Activated naive CD8-positive, alpha-beta T cell (primary cell): ENCODE measurements around the gene SYTL5.
"Not testable (repeated sequence)": the region's sequence is repeated elsewhere in the genome, so short reads cannot be mapped to it uniquely, and the experiment has no call there.

Experiments used
- H3K27ac Mint-ChIP-seq: one replicate; pipeline ENCODE4 v1.8.0; 2021; ENCODE audit warnings: mixed read lengths
- H3K27me3 Mint-ChIP-seq: one replicate; pipeline ENCODE4 v1.8.0; 2021; ENCODE audit warnings: mixed read lengths
- H3K36me3 Mint-ChIP-seq: one replicate; pipeline ENCODE4 v1.8.0; 2021; ENCODE audit warnings: mixed read lengths
- H3K4me1 Mint-ChIP-seq: one replicate; pipeline ENCODE4 v1.8.0; 2021; ENCODE audit warnings: low read depth, mixed read lengths
- H3K4me3 Mint-ChIP-seq: one replicate; pipeline ENCODE4 v1.8.0; 2021; ENCODE audit warnings: mild to moderate bottlenecking, mixed read lengths
- H3K9me3 Mint-ChIP-seq: one replicate; pipeline ENCODE4 v1.8.0; 2021; ENCODE audit warnings: low read depth, mixed read lengths

The SYTL5 gene

GRCh38 chrX:38006291-38006690, at the start of gene SYTL5:
TSS of gene SYTL5 (plus strand) at chrX:38006553. CDS start at chrX:38033890, 27,337 bp downstream.
- no peak within 1 kb of the TSS for H3K27ac Mint-ChIP-seq
- H3K9me3 Mint-ChIP-seq: peaks cover 10% of the 10 kb centered on the region
- H3K27me3 Mint-ChIP-seq: no peaks in the 10 kb centered on the region
- H3K4me1 Mint-ChIP-seq: no peaks in the 10 kb centered on the region
- H3K4me3 Mint-ChIP-seq: no peak within 1 kb of the TSS
- peaks cover 2% of the 10 kb centered on the region for H3K36me3 Mint-ChIP-seq

GRCh38 chrX:37958525-37959211, 47.7 kb upstream of the SYTL5 start:
- Mint-ChIP-seq H3K27ac (no peak overlapping the region), H3K27me3 (peaks cover 2% of the 10 kb centered on the region), H3K9me3 (no peaks in the 10 kb centered on the region), H3K4me1 (no peaks in the 10 kb centered on the region), H3K4me3 (no peak overlapping the region), H3K36me3 (no peaks in the 10 kb centered on the region)

DNA sequence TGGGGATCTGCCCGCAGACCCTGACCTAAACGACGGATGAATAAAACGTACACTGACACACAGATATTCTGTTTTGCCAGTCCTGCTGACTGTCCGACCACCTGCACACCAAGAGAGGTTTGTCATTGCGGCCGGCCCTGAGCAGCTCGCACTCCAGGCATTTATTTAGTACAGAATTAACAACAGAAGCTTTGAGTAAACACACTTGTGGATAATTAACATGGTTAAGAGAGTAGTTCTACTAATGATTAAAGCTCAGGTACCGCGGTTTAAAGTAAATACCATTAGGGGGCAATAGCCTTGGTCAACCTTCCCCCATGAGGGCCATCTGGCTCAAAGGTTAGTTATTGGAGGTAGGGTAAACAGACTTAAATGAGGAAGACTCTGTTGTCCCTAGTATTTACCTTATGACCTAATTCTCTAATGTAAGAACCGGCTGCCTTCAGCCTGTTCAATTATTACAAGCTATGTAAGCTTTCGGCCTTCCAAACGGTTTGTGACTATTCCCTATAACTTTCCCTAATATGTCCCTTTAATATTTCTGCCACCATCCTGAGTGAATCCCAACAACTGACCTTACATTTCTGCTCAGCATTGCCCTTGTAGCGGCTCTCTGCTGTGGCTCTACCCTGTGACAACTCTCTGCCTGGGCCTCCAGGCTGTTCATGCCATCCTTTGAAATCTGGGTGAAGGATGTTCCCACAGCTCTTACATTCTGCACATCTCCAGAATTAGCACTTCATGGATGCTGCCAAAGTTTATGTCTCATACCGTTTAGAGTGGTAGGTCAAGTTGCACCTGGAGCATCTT, 46.9 kb upstream of the SYTL5 start:
- Mint-ChIP-seq H3K27me3 (peaks cover 2% of the 10 kb centered on the region), H3K4me1 (no peaks in the 10 kb centered on the region), H3K9me3 (no peaks in the 10 kb centered on the region), H3K27ac (no peak overlapping the region), H3K36me3 (no peaks in the 10 kb centered on the region), H3K4me3 (no peak overlapping the region)

GRCh38 chrX:37961118-37961517, 45.2 kb upstream of the SYTL5 start:
- H3K27ac Mint-ChIP-seq: no peak overlapping the region
- peaks cover 2% of the 10 kb centered on the region for H3K27me3 Mint-ChIP-seq
- no peaks in the 10 kb centered on the region for H3K9me3 Mint-ChIP-seq
- H3K36me3 Mint-ChIP-seq: no peaks in the 10 kb centered on the region
- H3K4me1 Mint-ChIP-seq: no peaks in the 10 kb centered on the region
- H3K4me3 Mint-ChIP-seq: no peak overlapping the region

- Mint-ChIP-seq H3K9me3 (peaks cover 5% of the 10 kb centered on the region), H3K36me3 (no peaks in the 10 kb centered on the region), H3K4me1 (no peaks in the 10 kb centered on the region), H3K27me3 (peaks cover 7% of the 10 kb centered on the region), H3K4me3 (no peak overlapping the region), H3K27ac (no peak overlapping the region)
Measured at GRCh38 chrX:37967714-37968113, 38.6 kb upstream of the SYTL5 start.

GRCh38 chrX:37975421-37975820, 30.9 kb upstream of the SYTL5 start:
- no peaks in the 10 kb centered on the region for H3K36me3 Mint-ChIP-seq
- no peaks in the 10 kb centered on the region for H3K9me3 Mint-ChIP-seq
- H3K4me1 Mint-ChIP-seq: peaks cover 10% of the 10 kb centered on the region
- no peak overlapping the region for H3K27ac Mint-ChIP-seq
- peaks cover 4% of the 10 kb centered on the region for H3K27me3 Mint-ChIP-seq
- no peak overlapping the region for H3K4me3 Mint-ChIP-seq

DNA sequence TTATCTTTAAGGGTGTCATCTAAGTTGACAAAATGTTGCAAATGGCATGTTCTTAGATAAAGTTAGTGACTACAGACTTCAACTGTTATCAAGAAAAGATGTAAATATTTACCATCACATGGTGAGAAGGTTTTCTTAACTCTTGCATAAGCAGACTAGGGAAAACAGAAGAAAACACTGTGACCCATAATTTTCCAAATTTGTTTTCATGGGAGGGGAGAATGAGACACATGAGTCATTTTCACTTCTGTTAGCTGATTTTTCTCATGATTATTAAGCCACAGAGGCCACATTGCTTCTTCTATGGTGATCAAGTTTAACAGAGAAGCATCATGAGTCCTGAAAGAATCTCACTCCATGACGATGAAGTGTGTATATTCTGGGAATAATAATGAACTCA, 30.2 kb upstream of the SYTL5 start:
- H3K4me1 Mint-ChIP-seq: peaks cover 10% of the 10 kb centered on the region
- no peaks in the 10 kb centered on the region for H3K36me3 Mint-ChIP-seq
- H3K4me3 Mint-ChIP-seq: no peak overlapping the region
- no peak overlapping the region for H3K27ac Mint-ChIP-seq
- no peaks in the 10 kb centered on the region for H3K9me3 Mint-ChIP-seq
- peaks cover 3% of the 10 kb centered on the region for H3K27me3 Mint-ChIP-seq

DNA sequence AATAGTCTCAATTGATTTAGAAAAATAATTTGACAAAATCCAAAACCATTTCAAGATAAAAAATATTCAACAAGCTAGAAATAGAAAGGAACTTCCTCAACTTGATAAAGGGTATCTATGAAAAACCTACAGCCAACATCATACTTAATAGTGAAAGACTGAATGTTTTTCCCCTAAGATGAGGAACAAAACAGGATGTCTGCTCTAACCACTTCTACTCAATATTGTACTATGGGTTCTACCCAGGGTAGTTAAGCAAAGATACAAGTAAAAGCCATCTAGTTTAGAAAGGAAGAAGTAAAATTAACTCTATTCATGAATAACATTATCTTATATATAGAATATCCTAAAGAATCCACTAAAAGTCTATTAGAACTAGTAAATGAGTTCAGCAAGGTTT, 21.5 kb upstream of the SYTL5 start:
- Mint-ChIP-seq H3K27me3 (peaks cover 2% of the 10 kb centered on the region), H3K9me3 (peaks cover 4% of the 10 kb centered on the region), H3K27ac (no peak overlapping the region), H3K36me3 (peaks cover 3% of the 10 kb centered on the region), H3K4me1 (no peaks in the 10 kb centered on the region), H3K4me3 (no peak overlapping the region)

DNA sequence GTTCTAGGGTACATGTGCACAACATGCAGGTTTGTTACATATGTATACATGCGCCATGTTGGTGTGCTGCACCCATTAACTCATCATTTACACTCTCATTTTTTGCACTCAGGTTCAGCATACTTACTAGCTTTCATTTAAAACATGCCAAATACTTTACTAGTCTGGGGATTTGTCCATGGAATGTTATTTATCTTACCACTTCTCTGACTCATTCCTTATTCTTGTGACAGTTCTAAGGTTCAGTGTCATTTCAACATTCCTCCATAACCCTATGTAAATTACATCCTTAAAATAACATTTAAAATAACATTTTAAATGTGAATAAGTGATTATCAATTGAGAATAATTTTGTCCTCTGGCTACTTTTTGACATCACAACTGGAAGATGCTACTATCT, 19.5 kb upstream of the SYTL5 start:
- peaks cover 4% of the 10 kb centered on the region for H3K9me3 Mint-ChIP-seq
- no peak overlapping the region for H3K4me3 Mint-ChIP-seq
- H3K27me3 Mint-ChIP-seq: peaks cover 2% of the 10 kb centered on the region
- H3K27ac Mint-ChIP-seq: no peak overlapping the region
- H3K36me3 Mint-ChIP-seq: no peaks in the 10 kb centered on the region
- H3K4me1 Mint-ChIP-seq: no peaks in the 10 kb centered on the region

GRCh38 chrX:37989304-37989703, 17.0 kb upstream of the SYTL5 start:
- H3K36me3 Mint-ChIP-seq: no peaks in the 10 kb centered on the region
- no peak overlapping the region for H3K27ac Mint-ChIP-seq
- no peaks in the 10 kb centered on the region for H3K9me3 Mint-ChIP-seq
- H3K4me3 Mint-ChIP-seq: no peak overlapping the region
- H3K27me3 Mint-ChIP-seq: no peaks in the 10 kb centered on the region
- H3K4me1 Mint-ChIP-seq: no peaks in the 10 kb centered on the region

- not testable (repeated sequence) for H3K27me3 Mint-ChIP-seq, H3K4me3 Mint-ChIP-seq, H3K9me3 Mint-ChIP-seq, H3K27ac Mint-ChIP-seq, H3K36me3 Mint-ChIP-seq, H3K4me1 Mint-ChIP-seq
Measured at GRCh38 chrX:37991303-37991702, 15.1 kb upstream of the SYTL5 start.

- H3K36me3 Mint-ChIP-seq: no peaks in the 10 kb centered on the region
- no peak overlapping the region for H3K27ac Mint-ChIP-seq
- H3K27me3 Mint-ChIP-seq: no peaks in the 10 kb centered on the region
- H3K4me1 Mint-ChIP-seq: no peaks in the 10 kb centered on the region
- no peaks in the 10 kb centered on the region for H3K9me3 Mint-ChIP-seq
- no peak overlapping the region for H3K4me3 Mint-ChIP-seq
Measured at GRCh38 chrX:37993176-37993575, 13.2 kb upstream of the SYTL5 start.

DNA sequence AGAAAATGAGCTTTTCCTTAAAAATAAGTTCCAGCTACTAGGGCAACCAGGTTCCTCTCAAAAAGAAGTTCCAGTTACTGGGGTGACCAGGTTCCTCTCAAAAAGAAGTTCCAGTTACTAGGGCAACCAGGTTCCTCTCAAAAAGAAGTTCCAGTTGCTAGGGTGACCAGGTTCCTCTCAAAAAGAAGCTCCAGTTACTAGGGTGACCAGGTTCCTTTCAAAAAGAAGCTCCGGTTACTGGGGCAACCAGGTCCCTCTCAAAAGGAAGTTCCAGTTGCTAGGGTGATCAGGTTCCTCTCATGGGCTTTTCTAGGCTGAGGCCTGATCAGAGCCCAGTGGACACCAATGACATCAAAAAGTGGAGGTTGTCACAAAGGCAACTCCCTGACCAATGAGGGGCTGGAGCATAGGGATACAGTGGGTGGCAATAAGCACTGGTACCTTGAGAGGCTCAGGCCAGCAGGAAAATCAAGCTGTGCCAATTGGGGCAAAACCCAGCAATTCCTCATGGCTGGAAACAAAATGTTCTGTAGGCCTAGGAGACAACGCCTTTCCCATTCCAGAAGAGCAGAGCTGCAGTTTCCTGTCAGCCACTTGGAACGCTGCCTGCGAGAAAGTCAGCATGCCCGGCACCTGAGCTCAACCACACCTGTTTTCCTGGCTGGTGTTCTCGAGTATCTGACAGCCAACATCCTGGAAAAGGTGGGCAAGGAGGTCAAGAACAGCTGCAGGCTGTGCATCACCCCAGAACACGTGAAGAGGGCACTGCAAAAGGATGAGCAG, 12.3 kb upstream of the SYTL5 start:
- no peak overlapping the region for H3K4me3 Mint-ChIP-seq
- no peaks in the 10 kb centered on the region for H3K27me3 Mint-ChIP-seq
- H3K27ac Mint-ChIP-seq: no peak overlapping the region
- no peaks in the 10 kb centered on the region for H3K36me3 Mint-ChIP-seq
- H3K4me1 Mint-ChIP-seq: no peaks in the 10 kb centered on the region
- no peaks in the 10 kb centered on the region for H3K9me3 Mint-ChIP-seq

GRCh38 chrX:37995428-37995827, 10.9 kb upstream of the SYTL5 start:
- Mint-ChIP-seq H3K27me3 (no peaks in the 10 kb centered on the region), H3K9me3 (no peaks in the 10 kb centered on the region), H3K36me3 (no peaks in the 10 kb centered on the region), H3K4me3 (no peak overlapping the region), H3K4me1 (no peaks in the 10 kb centered on the region), H3K27ac (no peak overlapping the region)

- Mint-ChIP-seq H3K4me3 (no peak overlapping the region), H3K27me3 (no peaks in the 10 kb centered on the region), H3K36me3 (no peaks in the 10 kb centered on the region), H3K4me1 (no peaks in the 10 kb centered on the region), H3K9me3 (no peaks in the 10 kb centered on the region), H3K27ac (no peak overlapping the region)
Measured at GRCh38 chrX:37997096-37997495, 9.3 kb upstream of the SYTL5 start.
